Measurements from ENCODE around the gene SPANXB1. TPM values are rescaled to one million over a fixed set of nuclear protein-coding genes. Genes with fewer than 3 reads are reported as not detected.
"Not testable (repeated sequence)": the region's sequence is repeated elsewhere in the genome, so short reads cannot be mapped to it uniquely, and the experiment has no call there.

The SPANXB1 gene
- total and polyA plus RNA-seq, 11 donors, result not detected

- no peak for TF ChIP-seq POLR2A (IDR thresholded peaks at IDR 0.05)
- no peak for TF ChIP-seq CTCF (IDR thresholded peaks at IDR 0.05)
- H3K9me3 ChIP-seq, result no peaks in the 10 kb centered on the region
- intact Hi-C loops (cut with DNase I), result no loop called here
- H3K27me3 ChIP-seq, result peaks cover 0 to 3% (median 0%) of the 10 kb centered on the region in 9 donors
- ATAC-seq (no peak), DNase-seq (no peak)
- no peaks in the 10 kb centered on the region for H3K4me1 ChIP-seq
- no peak overlapping the region for H3K27ac ChIP-seq
- H3K36me3 ChIP-seq, result no peaks in the 10 kb centered on the region
- no peak overlapping the region for H3K4me3 ChIP-seq
- WGBS, 4 donors, result 87 to 93% (median 89%) methylated on average over 3 of the region's 3 CpGs
These were observed 22.1 kb upstream of the SPANXB1 start for GRCh38 chrX:140980271-140980670.

- Histone ChIP-seq H3K27me3 (peaks cover 0 to 3% (median 0%) of the 10 kb centered on the region in 9 donors), H3K4me1 (no peaks in the 10 kb centered on the region), H3K9me3 (no peaks in the 10 kb centered on the region), H3K27ac (no peak overlapping the region), H3K36me3 (no peaks in the 10 kb centered on the region), H3K4me3 (no peak overlapping the region)
- no peak for DNase-seq
- TF ChIP-seq POLR2A (IDR thresholded peaks at IDR 0.05), result no peak
- no peak for TF ChIP-seq CTCF (IDR thresholded peaks at IDR 0.05)
- ATAC-seq, result no peak
- intact Hi-C loops (cut with DNase I), result no loop called here
- 45 to 64% (median 52%) methylated on average over 1 of the region's 1 CpG for WGBS, 4 donors
These were observed 18.7 kb upstream of the SPANXB1 start for GRCh38 chrX:140983730-140984129.

- ATAC-seq; H3K27me3 ChIP-seq; H3K36me3 ChIP-seq; intact Hi-C loops (cut with DNase I); H3K4me1 ChIP-seq; DNase-seq; H3K9me3 ChIP-seq; H3K4me3 ChIP-seq; H3K27ac ChIP-seq: not testable (repeated sequence)
- 52 to 84% (median 76%) methylated on average over 4 to 5 of the region's 6 CpGs for WGBS, 4 donors
These were observed 2.8 kb downstream of the SPANXB1 start for GRCh38 chrX:141005243-141005642.

GRCh38 chrX:141044246-141044645, 41.9 kb downstream of the SPANXB1 start:
- H3K9me3 ChIP-seq; H3K27me3 ChIP-seq; H3K27ac ChIP-seq; intact Hi-C loops (cut with DNase I); ATAC-seq; H3K4me1 ChIP-seq; H3K36me3 ChIP-seq; H3K4me3 ChIP-seq: not testable (repeated sequence)
- DNase-seq, result peak in 1 of 5 donors; percentile 17
- 55 to 87% (median 73%) methylated on average over 4 to 9 of the region's 14 CpGs for WGBS, 4 donors

GRCh38 chrX:141049878-141050277, 47.5 kb downstream of the SPANXB1 start:
- 82 to 92% (median 87%) methylated on average over 3 of the region's 3 CpGs for WGBS, 4 donors
- H3K27me3 ChIP-seq; H3K27ac ChIP-seq; intact Hi-C loops (cut with DNase I); H3K4me3 ChIP-seq; DNase-seq; H3K4me1 ChIP-seq; H3K9me3 ChIP-seq; H3K36me3 ChIP-seq; ATAC-seq: not testable (repeated sequence)

- H3K4me3 ChIP-seq; ATAC-seq; H3K9me3 ChIP-seq; H3K36me3 ChIP-seq; intact Hi-C loops (cut with DNase I); H3K27ac ChIP-seq; H3K4me1 ChIP-seq; H3K27me3 ChIP-seq: not testable (repeated sequence)
- peak in 1 of 5 donors; percentile 16 for DNase-seq
- WGBS, 4 donors, result 42 to 62% (median 55%) methylated on average over 5 of the region's 5 CpGs
These were observed 49.7 kb downstream of the SPANXB1 start for GRCh38 chrX:141052098-141052497.

Other genes with a start within 250 kb of the SPANXB1 start
- gene LDOC1, start 174.5 kb downstream of the SPANXB1 start, total RNA-seq, result 1 to 10 TPM; 1.3 to 7.1 (median 2.0) TPM
- 1 to 10 TPM; 2.8 to 5.1 TPM for gene LDOC1, start 174.5 kb downstream of the SPANXB1 start, polyA plus RNA-seq
- gene SPANXC, start 239.9 kb downstream of the SPANXB1 start, total RNA-seq, result not detected
- not detected for gene SPANXC, start 239.9 kb downstream of the SPANXB1 start, polyA plus RNA-seq

Data from heart left ventricle (tissue), 16 donors.